ENCODE data around the gene DUSP21. TPM values are rescaled to one million over a fixed set of nuclear protein-coding genes. Genes with fewer than 3 reads are reported as not detected.
"Not testable (repeated sequence)": the region's sequence is repeated elsewhere in the genome, so short reads cannot be mapped to it uniquely, and the experiment has no call there.

Gene DUSP21
- polyA plus RNA-seq, 4 donors: 0.22 to 2.2 (median 2.2) TPM; not detected in 1

GRCh38 chrX:44882635-44883034 is 38.8 kb downstream of the DUSP21 start:
- Histone ChIP-seq H3K4me1 (ENCODE audit: control insufficient read depth in 3 of 3, insufficient read depth in 2 of 3, low read depth in 1 of 3, low read length in 2 of 3) (no peaks in the 10 kb centered on the region), H3K36me3 (ENCODE audit: control insufficient read depth in 3 of 3, insufficient read depth in 2 of 3, low read depth in 1 of 3, low read length in 3 of 3) (no peaks in the 10 kb centered on the region), H3K4me3 (ENCODE audit: low read depth in 1 of 3, low read length in 3 of 3) (no peak overlapping the region), H3K9me3 (ENCODE audit: control insufficient read depth in 2 of 2, insufficient read depth in 1 of 2, low read depth in 1 of 2, low read length in 1 of 2) (no peaks in the 10 kb centered on the region), H3K27ac (ENCODE audit: low read depth in 1 of 3, low read length in 2 of 3) (no peak overlapping the region), H3K27me3 (ENCODE audit: control insufficient read depth in 3 of 3, insufficient read depth in 3 of 3, low read length in 3 of 3) (no peaks in the 10 kb centered on the region)
- no peak for FAIRE-seq
- DNase-seq: no peak

- no peak for FAIRE-seq
- Histone ChIP-seq H3K36me3 (ENCODE audit: control insufficient read depth in 3 of 3, insufficient read depth in 2 of 3, low read depth in 1 of 3, low read length in 3 of 3) (no peaks in the 10 kb centered on the region), H3K4me3 (ENCODE audit: low read depth in 1 of 3, low read length in 3 of 3) (no peak overlapping the region), H3K27me3 (ENCODE audit: control insufficient read depth in 3 of 3, insufficient read depth in 3 of 3, low read length in 3 of 3) (no peaks in the 10 kb centered on the region), H3K27ac (ENCODE audit: low read depth in 1 of 3, low read length in 2 of 3) (no peak overlapping the region), H3K4me1 (ENCODE audit: control insufficient read depth in 3 of 3, insufficient read depth in 2 of 3, low read depth in 1 of 3, low read length in 2 of 3) (no peaks in the 10 kb centered on the region), H3K9me3 (ENCODE audit: control insufficient read depth in 2 of 2, insufficient read depth in 1 of 2, low read depth in 1 of 2, low read length in 1 of 2) (no peaks in the 10 kb centered on the region)
- no peak for DNase-seq
- 43 to 48% (median 45%) methylated on average over 4 of the region's 4 CpGs for WGBS, 3 donors
Observed at GRCh38 chrX:44884944-44885343, 41.1 kb downstream of the DUSP21 start.

DNA sequence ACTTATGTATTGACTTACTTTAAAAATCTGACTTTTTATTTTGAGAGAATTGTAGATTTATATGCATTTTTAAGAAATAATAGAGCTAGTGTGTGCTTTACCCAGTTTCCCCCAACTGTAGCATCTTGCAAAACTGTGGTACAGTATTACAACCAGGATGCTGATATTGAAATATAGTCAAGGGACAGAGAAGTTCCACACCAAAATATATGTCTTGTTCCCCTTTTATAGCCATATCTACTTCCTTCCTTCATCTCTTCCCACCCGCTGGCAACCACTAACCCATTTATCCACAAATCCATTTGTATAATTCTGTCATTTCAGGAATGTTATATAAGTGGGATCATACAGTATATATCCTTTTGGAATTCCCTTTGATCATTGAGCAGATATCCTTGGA is 46.0 kb downstream of the DUSP21 start:
- DNase-seq: no peak
- Histone ChIP-seq H3K36me3 (ENCODE audit: control insufficient read depth in 3 of 3, insufficient read depth in 2 of 3, low read depth in 1 of 3, low read length in 3 of 3) (no peaks in the 10 kb centered on the region), H3K27me3 (ENCODE audit: control insufficient read depth in 3 of 3, insufficient read depth in 3 of 3, low read length in 3 of 3) (no peaks in the 10 kb centered on the region), H3K4me1 (ENCODE audit: control insufficient read depth in 3 of 3, insufficient read depth in 2 of 3, low read depth in 1 of 3, low read length in 2 of 3) (no peaks in the 10 kb centered on the region), H3K9me3 (ENCODE audit: control insufficient read depth in 2 of 2, insufficient read depth in 1 of 2, low read depth in 1 of 2, low read length in 1 of 2) (peaks cover 0 to 6% of the 10 kb centered on the region in 2 donors), H3K27ac (ENCODE audit: low read depth in 1 of 3, low read length in 2 of 3) (no peak overlapping the region), H3K4me3 (ENCODE audit: low read depth in 1 of 3, low read length in 3 of 3) (no peak overlapping the region)
- FAIRE-seq: no peak
- WGBS, 3 donors: 81 to 88% (median 85%) methylated on average over 1 of the region's 1 CpG

DNA sequence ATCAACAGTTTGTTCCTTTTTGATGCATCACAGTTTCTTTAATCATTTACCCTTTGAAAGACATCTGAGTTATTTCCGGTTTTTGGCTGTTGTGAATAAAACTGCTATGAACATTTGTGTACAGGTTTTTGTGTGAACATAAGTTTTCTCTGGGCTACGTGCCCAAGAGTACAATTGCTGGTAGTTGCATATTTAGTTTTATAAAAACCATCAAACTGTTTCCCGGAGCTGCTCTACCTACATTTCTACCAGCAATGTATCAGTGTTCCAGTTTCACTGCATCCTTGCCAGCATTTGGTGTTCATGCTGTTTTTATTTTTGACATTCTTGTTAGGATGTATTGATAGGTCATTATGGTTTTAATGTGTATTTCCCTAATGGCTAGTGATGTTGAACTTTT is 46.4 kb downstream of the DUSP21 start:
- no peak overlapping the region for H3K4me3 ChIP-seq (ENCODE audit: low read depth in 1 of 3, low read length in 3 of 3)
- no peaks in the 10 kb centered on the region for H3K27me3 ChIP-seq (ENCODE audit: control insufficient read depth in 3 of 3, insufficient read depth in 3 of 3, low read length in 3 of 3)
- 65 to 79% (median 76%) methylated on average over 3 of the region's 3 CpGs for WGBS, 3 donors
- no peaks in the 10 kb centered on the region for H3K36me3 ChIP-seq (ENCODE audit: control insufficient read depth in 3 of 3, insufficient read depth in 2 of 3, low read depth in 1 of 3, low read length in 3 of 3)
- H3K9me3 ChIP-seq (ENCODE audit: control insufficient read depth in 2 of 2, insufficient read depth in 1 of 2, low read depth in 1 of 2, low read length in 1 of 2): peaks cover 0 to 6% of the 10 kb centered on the region in 2 donors
- DNase-seq (no peak), FAIRE-seq (no peak)
- H3K4me1 ChIP-seq (ENCODE audit: control insufficient read depth in 3 of 3, insufficient read depth in 2 of 3, low read depth in 1 of 3, low read length in 2 of 3): no peaks in the 10 kb centered on the region
- H3K27ac ChIP-seq (ENCODE audit: low read depth in 1 of 3, low read length in 2 of 3): no peak overlapping the region

DNA sequence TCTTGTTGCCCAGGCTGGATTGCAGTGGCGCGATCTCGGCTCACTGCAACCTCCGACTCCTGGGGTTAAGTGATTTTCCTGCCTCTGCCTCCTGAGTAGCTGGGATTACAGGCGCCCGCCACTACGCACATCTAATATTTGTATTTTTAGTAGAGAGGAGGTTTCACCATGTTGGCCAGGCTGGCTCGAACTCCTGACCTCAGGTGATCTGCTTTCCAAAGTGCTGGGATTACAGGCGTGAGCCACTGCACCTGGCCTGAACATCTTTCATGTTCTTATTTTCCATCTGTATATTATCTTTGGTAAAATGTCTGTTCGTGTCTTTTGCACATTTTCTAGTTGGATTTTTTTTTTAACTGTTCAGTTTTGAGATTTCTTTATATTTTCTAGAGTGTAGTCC is 46.9 kb downstream of the DUSP21 start:
- WGBS, 3 donors: 86 to 91% (median 91%) methylated on average over 9 to 10 of the region's 10 CpGs
- DNase-seq; H3K36me3 ChIP-seq (ENCODE audit: control insufficient read depth in 3 of 3, insufficient read depth in 2 of 3, low read depth in 1 of 3, low read length in 3 of 3); H3K27me3 ChIP-seq (ENCODE audit: control insufficient read depth in 3 of 3, insufficient read depth in 3 of 3, low read length in 3 of 3); H3K9me3 ChIP-seq (ENCODE audit: control insufficient read depth in 2 of 2, insufficient read depth in 1 of 2, low read depth in 1 of 2, low read length in 1 of 2); FAIRE-seq; H3K27ac ChIP-seq (ENCODE audit: low read depth in 1 of 3, low read length in 2 of 3); H3K4me3 ChIP-seq (ENCODE audit: low read depth in 1 of 3, low read length in 3 of 3); H3K4me1 ChIP-seq (ENCODE audit: control insufficient read depth in 3 of 3, insufficient read depth in 2 of 3, low read depth in 1 of 3, low read length in 2 of 3): not testable (repeated sequence)

DNA sequence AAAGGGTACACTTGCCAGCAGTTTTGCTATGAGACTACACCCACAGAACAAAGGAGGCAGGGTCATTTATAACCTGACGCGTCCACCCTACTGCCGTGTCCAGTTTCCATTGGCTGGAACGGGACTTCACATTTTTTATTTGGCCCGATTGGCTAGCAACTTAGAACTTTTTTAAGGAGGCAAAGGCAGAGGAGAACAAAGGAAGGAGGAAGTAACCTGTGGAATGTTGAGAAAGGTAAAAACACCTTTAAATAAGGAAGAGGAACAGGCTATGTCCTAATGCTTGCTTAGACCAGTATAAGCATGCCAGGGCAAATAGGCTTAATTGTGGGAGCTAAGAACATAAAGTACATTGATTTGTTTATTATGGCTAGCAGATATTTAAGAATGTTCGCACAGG is 47.8 kb downstream of the DUSP21 start:
- H3K36me3 ChIP-seq (ENCODE audit: control insufficient read depth in 3 of 3, insufficient read depth in 2 of 3, low read depth in 1 of 3, low read length in 3 of 3): no peaks in the 10 kb centered on the region
- FAIRE-seq (no peak), DNase-seq (no peak)
- H3K4me1 ChIP-seq (ENCODE audit: control insufficient read depth in 3 of 3, insufficient read depth in 2 of 3, low read depth in 1 of 3, low read length in 2 of 3): no peaks in the 10 kb centered on the region
- 92 to 94% (median 92%) methylated on average over 6 of the region's 6 CpGs for WGBS, 3 donors
- H3K27me3 ChIP-seq (ENCODE audit: control insufficient read depth in 3 of 3, insufficient read depth in 3 of 3, low read length in 3 of 3): no peaks in the 10 kb centered on the region
- peaks cover 0 to 6% of the 10 kb centered on the region in 2 donors for H3K9me3 ChIP-seq (ENCODE audit: control insufficient read depth in 2 of 2, insufficient read depth in 1 of 2, low read depth in 1 of 2, low read length in 1 of 2)
- H3K4me3 ChIP-seq (ENCODE audit: low read depth in 1 of 3, low read length in 3 of 3): no peak overlapping the region
- H3K27ac ChIP-seq (ENCODE audit: low read depth in 1 of 3, low read length in 2 of 3): no peak overlapping the region

Other genes with a start within 250 kb of the DUSP21 start
- gene KDM6A, start 29.2 kb downstream of the DUSP21 start, polyA plus RNA-seq: 10 to 100 TPM in 3 of 4 donors, 1 to 10 TPM in 1; 9.5 to 31.0 (median 14.4) TPM

All from small intestine (tissue), 7 donors.